ENCODE results near the gene SPACA7.

DNA sequence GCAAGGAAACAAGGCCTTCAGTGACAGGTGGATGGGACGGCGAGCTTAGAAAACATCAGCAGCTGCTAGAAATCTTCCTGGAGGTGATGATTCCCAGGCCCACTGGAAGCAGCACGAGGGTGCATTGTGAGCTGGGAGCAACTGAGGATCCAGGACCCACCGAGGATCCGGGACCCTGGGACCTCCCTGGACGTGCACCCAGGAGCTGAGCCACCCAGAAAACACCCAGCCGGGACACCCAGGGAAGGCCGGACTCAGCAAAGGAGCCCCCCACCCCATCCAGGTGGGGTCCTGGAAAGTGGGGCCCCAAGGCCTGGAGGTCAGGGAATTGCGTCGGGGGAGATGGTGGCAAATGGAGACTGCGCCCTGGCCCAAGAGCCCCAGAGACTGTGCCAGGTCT is 22.3 kb upstream of the SPACA7 start:
- TF ChIP-seq, protein P1, sequence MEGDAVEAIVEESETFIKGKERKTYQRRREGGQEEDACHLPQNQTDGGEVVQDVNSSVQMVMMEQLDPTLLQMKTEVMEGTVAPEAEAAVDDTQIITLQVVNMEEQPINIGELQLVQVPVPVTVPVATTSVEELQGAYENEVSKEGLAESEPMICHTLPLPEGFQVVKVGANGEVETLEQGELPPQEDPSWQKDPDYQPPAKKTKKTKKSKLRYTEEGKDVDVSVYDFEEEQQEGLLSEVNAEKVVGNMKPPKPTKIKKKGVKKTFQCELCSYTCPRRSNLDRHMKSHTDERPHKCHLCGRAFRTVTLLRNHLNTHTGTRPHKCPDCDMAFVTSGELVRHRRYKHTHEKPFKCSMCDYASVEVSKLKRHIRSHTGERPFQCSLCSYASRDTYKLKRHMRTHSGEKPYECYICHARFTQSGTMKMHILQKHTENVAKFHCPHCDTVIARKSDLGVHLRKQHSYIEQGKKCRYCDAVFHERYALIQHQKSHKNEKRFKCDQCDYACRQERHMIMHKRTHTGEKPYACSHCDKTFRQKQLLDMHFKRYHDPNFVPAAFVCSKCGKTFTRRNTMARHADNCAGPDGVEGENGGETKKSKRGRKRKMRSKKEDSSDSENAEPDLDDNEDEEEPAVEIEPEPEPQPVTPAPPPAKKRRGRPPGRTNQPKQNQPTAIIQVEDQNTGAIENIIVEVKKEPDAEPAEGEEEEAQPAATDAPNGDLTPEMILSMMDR (IDR thresholded peaks at IDR 0.05; ENCODE audit: insufficient read depth, low read length): no peak
- TF ChIP-seq POLR2AphosphoS5 (IDR thresholded peaks at IDR 0.05; ENCODE audit: low read depth) (no peak), GABPA (IDR thresholded peaks at IDR 0.05; ENCODE audit: low read depth) (no peak), SPI1 (IDR thresholded peaks at IDR 0.05; ENCODE audit: borderline replicate concordance, low read depth) (no peak)
- TF ChIP-seq, protein P2, sequence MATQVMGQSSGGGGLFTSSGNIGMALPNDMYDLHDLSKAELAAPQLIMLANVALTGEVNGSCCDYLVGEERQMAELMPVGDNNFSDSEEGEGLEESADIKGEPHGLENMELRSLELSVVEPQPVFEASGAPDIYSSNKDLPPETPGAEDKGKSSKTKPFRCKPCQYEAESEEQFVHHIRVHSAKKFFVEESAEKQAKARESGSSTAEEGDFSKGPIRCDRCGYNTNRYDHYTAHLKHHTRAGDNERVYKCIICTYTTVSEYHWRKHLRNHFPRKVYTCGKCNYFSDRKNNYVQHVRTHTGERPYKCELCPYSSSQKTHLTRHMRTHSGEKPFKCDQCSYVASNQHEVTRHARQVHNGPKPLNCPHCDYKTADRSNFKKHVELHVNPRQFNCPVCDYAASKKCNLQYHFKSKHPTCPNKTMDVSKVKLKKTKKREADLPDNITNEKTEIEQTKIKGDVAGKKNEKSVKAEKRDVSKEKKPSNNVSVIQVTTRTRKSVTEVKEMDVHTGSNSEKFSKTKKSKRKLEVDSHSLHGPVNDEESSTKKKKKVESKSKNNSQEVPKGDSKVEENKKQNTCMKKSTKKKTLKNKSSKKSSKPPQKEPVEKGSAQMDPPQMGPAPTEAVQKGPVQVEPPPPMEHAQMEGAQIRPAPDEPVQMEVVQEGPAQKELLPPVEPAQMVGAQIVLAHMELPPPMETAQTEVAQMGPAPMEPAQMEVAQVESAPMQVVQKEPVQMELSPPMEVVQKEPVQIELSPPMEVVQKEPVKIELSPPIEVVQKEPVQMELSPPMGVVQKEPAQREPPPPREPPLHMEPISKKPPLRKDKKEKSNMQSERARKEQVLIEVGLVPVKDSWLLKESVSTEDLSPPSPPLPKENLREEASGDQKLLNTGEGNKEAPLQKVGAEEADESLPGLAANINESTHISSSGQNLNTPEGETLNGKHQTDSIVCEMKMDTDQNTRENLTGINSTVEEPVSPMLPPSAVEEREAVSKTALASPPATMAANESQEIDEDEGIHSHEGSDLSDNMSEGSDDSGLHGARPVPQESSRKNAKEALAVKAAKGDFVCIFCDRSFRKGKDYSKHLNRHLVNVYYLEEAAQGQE (IDR thresholded peaks at IDR 0.05; ENCODE audit: insufficient replicate concordance, low read depth): no peak

Measured in HL-60 (cell line).